NCI-H146 treated with DMSO at 0.1 percent for 48 hours (cell line): ENCODE results near the gene BTBD9.

Source experiments
- DNase-seq: peaks from one replicate; lab custom pipeline; 2025; ENCODE audit not compliant: unreplicated experiment; lab: John Stamatoyannopoulos, UW

Gene BTBD9

GRCh38 chr6:38485488-38485887 lies 154.2 kb downstream of the BTBD9 start:
- DNase-seq: no peak

- no peak for DNase-seq
Measured at GRCh38 chr6:38484656-38485055, 155.1 kb downstream of the BTBD9 start.

- DNase-seq: no peak
Measured at GRCh38 chr6:38483526-38483925, 156.2 kb downstream of the BTBD9 start.

GRCh38 chr6:38482466-38482865 lies 157.3 kb downstream of the BTBD9 start:
- DNase-seq: no peak

- DNase-seq: no peak
Measured at GRCh38 chr6:38481851-38482250, 157.9 kb downstream of the BTBD9 start.

- no peak for DNase-seq
Measured at GRCh38 chr6:38481211-38481836, 158.4 kb downstream of the BTBD9 start.

- DNase-seq: no peak
Measured at GRCh38 chr6:38480036-38480435, 159.7 kb downstream of the BTBD9 start.

- DNase-seq: no peak
Measured at GRCh38 chr6:38479331-38479730, 160.4 kb downstream of the BTBD9 start.

GRCh38 chr6:38477680-38478260 lies 162.0 kb downstream of the BTBD9 start:
- DNase-seq: no peak

GRCh38 chr6:38476888-38477287 lies 162.8 kb downstream of the BTBD9 start:
- no peak for DNase-seq

- DNase-seq: no peak
Measured at GRCh38 chr6:38476141-38476540, 163.6 kb downstream of the BTBD9 start.

- no peak for DNase-seq
Measured at GRCh38 chr6:38470548-38470947, 169.2 kb downstream of the BTBD9 start.

GRCh38 chr6:38467566-38467965 lies 172.2 kb downstream of the BTBD9 start:
- no peak for DNase-seq

- no peak for DNase-seq
Measured at GRCh38 chr6:38460186-38460585, 179.5 kb downstream of the BTBD9 start.

GRCh38 chr6:38459291-38459690 lies 180.4 kb downstream of the BTBD9 start:
- no peak for DNase-seq

GRCh38 chr6:38453861-38454260 lies 185.9 kb downstream of the BTBD9 start:
- DNase-seq: no peak

GRCh38 chr6:38452816-38453660 lies 186.7 kb downstream of the BTBD9 start:
- no peak for DNase-seq

- DNase-seq: no peak
Measured at GRCh38 chr6:38450717-38451116, 189.0 kb downstream of the BTBD9 start.

GRCh38 chr6:38445925-38446324 lies 193.8 kb downstream of the BTBD9 start:
- DNase-seq: no peak

GRCh38 chr6:38445336-38445735 lies 194.4 kb downstream of the BTBD9 start:
- no peak for DNase-seq

GRCh38 chr6:38443352-38444144 lies 196.2 kb downstream of the BTBD9 start:
- no peak for DNase-seq
